Measurements from ENCODE around the gene LITAF.
"Not testable (repeated sequence)": the region's sequence is repeated elsewhere in the genome, so short reads cannot be mapped to it uniquely, and the experiment has no call there.

DNA sequence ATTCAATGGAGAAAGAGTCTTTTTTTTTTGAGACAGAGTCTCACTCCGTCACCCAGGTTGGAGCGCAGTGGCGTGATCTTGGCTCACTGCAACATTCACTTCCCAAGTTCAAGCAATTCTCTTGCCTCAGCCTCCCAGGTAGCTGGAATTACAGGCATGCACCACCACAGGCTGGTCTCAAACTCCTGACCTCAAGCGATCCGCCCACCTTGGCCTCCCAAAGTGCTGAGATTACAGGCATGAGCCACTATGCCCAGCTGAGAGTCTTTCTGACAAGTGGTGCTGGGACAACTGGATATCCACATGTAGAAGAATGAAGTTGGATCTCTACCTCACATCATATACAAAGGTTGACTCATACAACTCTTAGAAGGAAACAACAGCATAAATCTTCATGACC, 4.9 kb upstream of the LITAF start:
- not testable (repeated sequence) for TF ChIP-seq ZBTB21 (tag by site-specific recombination; IDR thresholded peaks at IDR 0.05); SETDB1 (IDR thresholded peaks at IDR 0.05; ENCODE audit: insufficient read length, low read length); ZNF629 (tag by site-specific recombination; IDR thresholded peaks at IDR 0.05); ZFP3 (tag by site-specific recombination; IDR thresholded peaks at IDR 0.05; ENCODE audit: low read depth); ZNF777 (tag by site-specific recombination; IDR thresholded peaks at IDR 0.05; ENCODE audit: borderline replicate concordance); ZNF776 (tag by site-specific recombination; IDR thresholded peaks at IDR 0.05; ENCODE audit: borderline replicate concordance); ZNF423 (tag by site-specific recombination; IDR thresholded peaks at IDR 0.05)
- TF ChIP-seq, protein P1, sequence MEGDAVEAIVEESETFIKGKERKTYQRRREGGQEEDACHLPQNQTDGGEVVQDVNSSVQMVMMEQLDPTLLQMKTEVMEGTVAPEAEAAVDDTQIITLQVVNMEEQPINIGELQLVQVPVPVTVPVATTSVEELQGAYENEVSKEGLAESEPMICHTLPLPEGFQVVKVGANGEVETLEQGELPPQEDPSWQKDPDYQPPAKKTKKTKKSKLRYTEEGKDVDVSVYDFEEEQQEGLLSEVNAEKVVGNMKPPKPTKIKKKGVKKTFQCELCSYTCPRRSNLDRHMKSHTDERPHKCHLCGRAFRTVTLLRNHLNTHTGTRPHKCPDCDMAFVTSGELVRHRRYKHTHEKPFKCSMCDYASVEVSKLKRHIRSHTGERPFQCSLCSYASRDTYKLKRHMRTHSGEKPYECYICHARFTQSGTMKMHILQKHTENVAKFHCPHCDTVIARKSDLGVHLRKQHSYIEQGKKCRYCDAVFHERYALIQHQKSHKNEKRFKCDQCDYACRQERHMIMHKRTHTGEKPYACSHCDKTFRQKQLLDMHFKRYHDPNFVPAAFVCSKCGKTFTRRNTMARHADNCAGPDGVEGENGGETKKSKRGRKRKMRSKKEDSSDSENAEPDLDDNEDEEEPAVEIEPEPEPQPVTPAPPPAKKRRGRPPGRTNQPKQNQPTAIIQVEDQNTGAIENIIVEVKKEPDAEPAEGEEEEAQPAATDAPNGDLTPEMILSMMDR (tag by site-specific recombination; IDR thresholded peaks at IDR 0.05), result not testable (repeated sequence)
- TF ChIP-seq, protein P2, sequence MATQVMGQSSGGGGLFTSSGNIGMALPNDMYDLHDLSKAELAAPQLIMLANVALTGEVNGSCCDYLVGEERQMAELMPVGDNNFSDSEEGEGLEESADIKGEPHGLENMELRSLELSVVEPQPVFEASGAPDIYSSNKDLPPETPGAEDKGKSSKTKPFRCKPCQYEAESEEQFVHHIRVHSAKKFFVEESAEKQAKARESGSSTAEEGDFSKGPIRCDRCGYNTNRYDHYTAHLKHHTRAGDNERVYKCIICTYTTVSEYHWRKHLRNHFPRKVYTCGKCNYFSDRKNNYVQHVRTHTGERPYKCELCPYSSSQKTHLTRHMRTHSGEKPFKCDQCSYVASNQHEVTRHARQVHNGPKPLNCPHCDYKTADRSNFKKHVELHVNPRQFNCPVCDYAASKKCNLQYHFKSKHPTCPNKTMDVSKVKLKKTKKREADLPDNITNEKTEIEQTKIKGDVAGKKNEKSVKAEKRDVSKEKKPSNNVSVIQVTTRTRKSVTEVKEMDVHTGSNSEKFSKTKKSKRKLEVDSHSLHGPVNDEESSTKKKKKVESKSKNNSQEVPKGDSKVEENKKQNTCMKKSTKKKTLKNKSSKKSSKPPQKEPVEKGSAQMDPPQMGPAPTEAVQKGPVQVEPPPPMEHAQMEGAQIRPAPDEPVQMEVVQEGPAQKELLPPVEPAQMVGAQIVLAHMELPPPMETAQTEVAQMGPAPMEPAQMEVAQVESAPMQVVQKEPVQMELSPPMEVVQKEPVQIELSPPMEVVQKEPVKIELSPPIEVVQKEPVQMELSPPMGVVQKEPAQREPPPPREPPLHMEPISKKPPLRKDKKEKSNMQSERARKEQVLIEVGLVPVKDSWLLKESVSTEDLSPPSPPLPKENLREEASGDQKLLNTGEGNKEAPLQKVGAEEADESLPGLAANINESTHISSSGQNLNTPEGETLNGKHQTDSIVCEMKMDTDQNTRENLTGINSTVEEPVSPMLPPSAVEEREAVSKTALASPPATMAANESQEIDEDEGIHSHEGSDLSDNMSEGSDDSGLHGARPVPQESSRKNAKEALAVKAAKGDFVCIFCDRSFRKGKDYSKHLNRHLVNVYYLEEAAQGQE (tag by site-specific recombination; IDR thresholded peaks at IDR 0.05), result not testable (repeated sequence)
- TF ChIP-seq, protein P3, sequence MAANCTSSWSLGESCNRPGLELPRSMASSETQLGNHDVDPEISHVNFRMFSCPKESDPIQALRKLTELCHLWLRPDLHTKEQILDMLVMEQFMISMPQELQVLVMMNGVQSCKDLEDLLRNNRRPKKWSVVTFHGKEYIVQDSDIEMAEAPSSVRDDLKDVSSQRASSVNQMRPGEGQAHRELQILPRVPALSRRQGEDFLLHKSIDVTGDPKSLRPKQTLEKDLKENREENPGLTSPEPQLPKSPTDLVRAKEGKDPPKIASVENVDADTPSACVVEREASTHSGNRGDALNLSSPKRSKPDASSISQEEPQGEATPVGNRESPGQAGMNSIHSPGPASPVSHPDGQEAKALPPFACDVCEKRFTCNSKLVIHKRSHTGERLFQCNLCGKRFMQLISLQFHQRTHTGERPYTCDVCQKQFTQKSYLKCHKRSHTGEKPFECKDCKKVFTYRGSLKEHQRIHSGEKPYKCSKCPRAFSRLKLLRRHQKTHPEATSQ (tag by site-specific recombination; IDR thresholded peaks at IDR 0.05), result not testable (repeated sequence)
- TF ChIP-seq, protein P4, sequence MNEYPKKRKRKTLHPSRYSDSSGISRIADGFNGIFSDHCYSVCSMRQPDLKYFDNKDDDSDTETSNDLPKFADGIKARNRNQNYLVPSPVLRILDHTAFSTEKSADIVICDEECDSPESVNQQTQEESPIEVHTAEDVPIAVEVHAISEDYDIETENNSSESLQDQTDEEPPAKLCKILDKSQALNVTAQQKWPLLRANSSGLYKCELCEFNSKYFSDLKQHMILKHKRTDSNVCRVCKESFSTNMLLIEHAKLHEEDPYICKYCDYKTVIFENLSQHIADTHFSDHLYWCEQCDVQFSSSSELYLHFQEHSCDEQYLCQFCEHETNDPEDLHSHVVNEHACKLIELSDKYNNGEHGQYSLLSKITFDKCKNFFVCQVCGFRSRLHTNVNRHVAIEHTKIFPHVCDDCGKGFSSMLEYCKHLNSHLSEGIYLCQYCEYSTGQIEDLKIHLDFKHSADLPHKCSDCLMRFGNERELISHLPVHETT (tag by site-specific recombination; IDR thresholded peaks at IDR 0.05), result not testable (repeated sequence)
- TF ChIP-seq, protein P5, sequence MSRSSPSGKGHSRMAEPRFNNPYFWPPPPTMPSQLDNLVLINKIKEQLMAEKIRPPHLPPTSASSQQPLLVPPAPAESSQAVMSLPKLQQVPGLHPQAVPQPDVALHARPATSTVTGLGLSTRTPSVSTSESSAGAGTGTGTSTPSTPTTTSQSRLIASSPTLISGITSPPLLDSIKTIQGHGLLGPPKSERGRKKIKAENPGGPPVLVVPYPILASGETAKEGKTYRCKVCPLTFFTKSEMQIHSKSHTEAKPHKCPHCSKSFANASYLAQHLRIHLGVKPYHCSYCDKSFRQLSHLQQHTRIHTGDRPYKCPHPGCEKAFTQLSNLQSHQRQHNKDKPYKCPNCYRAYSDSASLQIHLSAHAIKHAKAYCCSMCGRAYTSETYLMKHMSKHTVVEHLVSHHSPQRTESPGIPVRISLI (tag by site-specific recombination; IDR thresholded peaks at IDR 0.05), result not testable (repeated sequence)
